ENCODE data around the gene KRT81. TPM values are rescaled to one million over a fixed set of nuclear protein-coding genes. Genes with fewer than 3 reads are reported as not detected.

The KRT81 gene
- not detected for total RNA-seq

DNA sequence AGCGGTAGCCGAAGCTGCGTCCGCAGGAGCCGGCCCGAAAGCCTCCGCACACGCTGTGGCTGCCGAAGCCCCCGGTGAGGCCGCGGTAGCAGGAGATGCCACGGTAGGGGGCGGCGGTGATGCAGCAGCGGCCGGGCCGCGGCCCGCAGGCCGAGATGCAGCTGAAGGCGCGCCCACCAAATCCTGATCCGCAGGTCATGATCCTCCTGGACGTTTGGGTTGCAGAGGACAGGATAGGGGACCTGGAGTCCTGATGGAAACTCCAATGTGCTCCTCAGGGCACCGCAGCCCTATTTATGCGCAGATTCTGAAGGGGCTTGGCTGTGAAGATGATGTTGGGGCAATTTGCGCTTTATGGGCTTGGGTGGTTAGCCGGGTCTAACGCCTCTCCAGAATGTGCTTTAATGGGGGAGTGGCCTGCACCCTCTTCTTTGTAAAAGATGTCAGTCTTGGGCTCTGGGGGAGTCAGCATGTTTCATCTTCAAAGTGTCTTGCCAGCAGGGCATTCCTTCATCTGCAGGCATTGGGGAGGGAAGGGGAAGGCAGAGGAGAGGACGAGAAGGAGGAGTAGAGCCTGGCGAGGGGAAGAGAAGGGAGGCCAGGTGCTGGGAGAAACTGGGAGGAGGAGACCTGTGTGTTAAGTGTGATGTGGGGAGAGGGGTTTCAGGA lies at the start of gene KRT81:
Gene KRT81, minus strand, starts transcription at position 268 of the 669 bp plus-strand sequence. Its CDS starts 69 bp downstream, at position 199.
- Mint-ChIP-seq H3K36me3 (ENCODE audit: low read depth) (no peaks in the 10 kb centered on the region), H3K27ac (no peak within 1 kb of the TSS), H3K4me1 (ENCODE audit: low read depth) (peaks cover 8% of the 10 kb centered on the region), H3K27me3 (peaks cover 18% of the 10 kb centered on the region), H3K9me3 (no peaks in the 10 kb centered on the region), H3K4me3 (no peak within 1 kb of the TSS)
- TF ChIP-seq, protein P1, sequence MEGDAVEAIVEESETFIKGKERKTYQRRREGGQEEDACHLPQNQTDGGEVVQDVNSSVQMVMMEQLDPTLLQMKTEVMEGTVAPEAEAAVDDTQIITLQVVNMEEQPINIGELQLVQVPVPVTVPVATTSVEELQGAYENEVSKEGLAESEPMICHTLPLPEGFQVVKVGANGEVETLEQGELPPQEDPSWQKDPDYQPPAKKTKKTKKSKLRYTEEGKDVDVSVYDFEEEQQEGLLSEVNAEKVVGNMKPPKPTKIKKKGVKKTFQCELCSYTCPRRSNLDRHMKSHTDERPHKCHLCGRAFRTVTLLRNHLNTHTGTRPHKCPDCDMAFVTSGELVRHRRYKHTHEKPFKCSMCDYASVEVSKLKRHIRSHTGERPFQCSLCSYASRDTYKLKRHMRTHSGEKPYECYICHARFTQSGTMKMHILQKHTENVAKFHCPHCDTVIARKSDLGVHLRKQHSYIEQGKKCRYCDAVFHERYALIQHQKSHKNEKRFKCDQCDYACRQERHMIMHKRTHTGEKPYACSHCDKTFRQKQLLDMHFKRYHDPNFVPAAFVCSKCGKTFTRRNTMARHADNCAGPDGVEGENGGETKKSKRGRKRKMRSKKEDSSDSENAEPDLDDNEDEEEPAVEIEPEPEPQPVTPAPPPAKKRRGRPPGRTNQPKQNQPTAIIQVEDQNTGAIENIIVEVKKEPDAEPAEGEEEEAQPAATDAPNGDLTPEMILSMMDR (IDR thresholded peaks at IDR 0.05): no peak
- DNase-seq (no peak), ATAC-seq (no peak)
- intact Hi-C loops (cut with micrococcal nuclease): no loop called here
- CTCF ChIA-PET: interaction anchor here (5.0 kb wide), 1 partner anchor 12 kb away, joined by 32 read pairs; no protein-coding TSS in a partner anchor
- POLR2A ChIA-PET: no interaction called here

DNA sequence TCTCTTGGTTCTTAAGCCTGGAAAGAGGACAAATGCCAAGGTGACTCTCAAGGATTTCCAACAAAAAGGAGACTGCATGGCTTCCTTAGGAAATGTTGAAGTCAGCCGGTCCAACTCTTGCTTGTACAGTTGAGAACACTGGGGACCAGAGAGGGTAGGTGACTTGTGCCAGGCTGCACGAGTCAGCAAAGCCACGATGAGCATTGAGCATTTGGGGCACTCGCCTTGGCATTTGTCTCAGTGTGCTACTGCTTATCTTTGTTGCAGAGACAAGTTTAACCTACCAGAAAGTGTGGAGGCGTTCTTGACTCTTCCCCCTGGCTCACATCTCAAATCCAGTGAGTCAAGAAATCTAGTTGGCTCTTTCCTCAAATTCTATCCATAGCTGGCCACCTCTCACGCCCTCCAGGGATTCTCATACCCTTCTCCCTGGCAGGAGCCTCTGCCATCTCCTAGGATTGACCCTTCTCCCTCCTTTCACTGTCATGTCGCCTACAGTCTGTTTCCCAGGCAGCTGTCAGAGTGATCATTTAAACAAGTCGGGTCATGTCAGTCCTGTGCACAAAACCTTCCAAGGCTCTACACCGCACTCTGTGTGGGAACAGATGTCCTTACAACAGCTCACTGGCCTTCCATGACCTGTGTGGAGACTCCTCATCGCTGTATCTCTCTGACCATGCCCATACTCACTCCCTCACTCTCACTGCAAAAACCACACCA lies 47.1 kb upstream of the KRT81 start:
- Mint-ChIP-seq H3K4me3 (no peak overlapping the region), H3K4me1 (ENCODE audit: low read depth) (peaks cover 8% of the 10 kb centered on the region), H3K27me3 (peaks cover 4% of the 10 kb centered on the region), H3K36me3 (ENCODE audit: low read depth) (no peaks in the 10 kb centered on the region), H3K27ac (no peak overlapping the region), H3K9me3 (peaks cover 4% of the 10 kb centered on the region)
- no peak for ATAC-seq
- intact Hi-C loops (cut with micrococcal nuclease): no loop called here
- ChIA-PET CTCF (interaction anchor here (0.7 to 3.8 kb wide), 6 partner anchors 10 to 59 kb away, joined by 3 to 14 read pairs (median 4); no protein-coding TSS in a partner anchor), POLR2A (interaction anchor here (1.3 kb wide), 1 partner anchor 32 kb away, joined by 3 read pairs; no protein-coding TSS in a partner anchor)
- DNase-seq: no peak
- TF ChIP-seq, protein P1 (IDR thresholded peaks at IDR 0.05): no peak

DNA sequence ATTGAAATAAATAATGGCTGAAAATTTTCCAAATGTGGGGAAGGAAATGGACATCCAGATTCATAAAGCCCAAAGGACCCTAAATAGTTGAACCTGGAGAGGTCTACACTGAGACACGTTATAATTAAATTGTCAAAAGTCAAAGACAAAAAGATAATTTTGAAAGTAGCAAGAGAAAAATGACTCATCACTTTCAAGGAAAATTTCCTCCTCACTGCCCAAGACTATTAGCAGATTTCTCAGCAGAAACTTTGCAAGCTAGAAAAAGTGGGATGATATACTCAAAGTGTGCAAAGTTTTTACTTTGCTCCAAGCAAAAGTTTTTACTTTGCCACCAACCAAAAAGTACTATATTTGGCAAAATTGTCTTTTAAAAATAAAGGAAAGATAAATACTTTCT lies 45.7 kb upstream of the KRT81 start:
- Mint-ChIP-seq H3K27me3 (peaks cover 4% of the 10 kb centered on the region), H3K9me3 (peaks cover 4% of the 10 kb centered on the region), H3K4me1 (ENCODE audit: low read depth) (peaks cover 8% of the 10 kb centered on the region), H3K4me3 (no peak overlapping the region), H3K36me3 (ENCODE audit: low read depth) (no peaks in the 10 kb centered on the region), H3K27ac (no peak overlapping the region)
- DNase-seq: no peak
- TF ChIP-seq, protein P1 (IDR thresholded peaks at IDR 0.05): no peak
- intact Hi-C loops (cut with micrococcal nuclease): no loop called here
- ChIA-PET POLR2A (no interaction called here), CTCF (interaction anchor here (1.1 to 3.8 kb wide), 4 partner anchors 8 to 180 kb away, joined by 4 to 14 read pairs (median 8); no protein-coding TSS in a partner anchor)
- no peak for ATAC-seq

DNA sequence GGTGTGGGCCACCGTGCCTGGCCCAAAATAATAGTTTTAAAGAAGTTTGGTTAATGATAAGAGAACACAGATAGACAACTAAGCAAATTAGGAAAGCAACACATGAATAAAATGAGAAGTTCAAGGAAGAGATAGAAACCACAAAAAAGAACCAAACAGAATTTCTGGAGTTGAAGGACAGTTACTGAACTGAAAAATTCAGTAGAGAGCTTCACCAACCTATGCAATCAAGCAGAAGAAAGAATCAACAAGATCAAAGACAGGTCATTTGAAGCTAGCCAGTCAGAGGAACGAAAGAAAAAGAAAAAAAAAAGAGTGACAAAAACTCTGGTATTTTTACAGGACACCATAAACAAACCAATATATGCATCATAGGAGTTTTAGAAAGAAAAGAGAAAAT lies 45.3 kb upstream of the KRT81 start:
- ATAC-seq: no peak
- Mint-ChIP-seq H3K9me3 (peaks cover 4% of the 10 kb centered on the region), H3K27me3 (peaks cover 7% of the 10 kb centered on the region), H3K27ac (no peak overlapping the region), H3K4me3 (no peak overlapping the region), H3K36me3 (ENCODE audit: low read depth) (no peaks in the 10 kb centered on the region), H3K4me1 (ENCODE audit: low read depth) (peaks cover 8% of the 10 kb centered on the region)
- ChIA-PET CTCF (interaction anchor here (1.1 to 3.8 kb wide), 3 partner anchors 10 to 179 kb away, joined by 5 to 14 read pairs (median 11); no protein-coding TSS in a partner anchor), POLR2A (no interaction called here)
- TF ChIP-seq, protein P1 (IDR thresholded peaks at IDR 0.05): no peak
- DNase-seq: no peak
- intact Hi-C loops (cut with micrococcal nuclease): no loop called here

Measured in activated CD8-positive, alpha-beta T cell treated with anti-CD3 and anti-CD28 coated beads for 36 hours (primary cell).